Large intestine (tissue), 3 donors: ENCODE data around the gene USP49. TPM values are rescaled to one million over a fixed set of nuclear protein-coding genes. Genes with fewer than 3 reads are reported as not detected.

Experiments used
- DNase-seq, 2 donors: peaks; one replicate each; pipeline versions ENCODE4 v3.0.0 to v3.0.0-alpha.2; 2013
- H3K27ac ChIP-seq: one replicate; pipeline ENCODE4 v1.5.1; 2013; ENCODE audit warnings: low read length
- H3K27me3 ChIP-seq: 2 replicates; pipeline ENCODE4 v1.6.1; 2013; ENCODE audit warnings: low read length; ENCODE audit not compliant: control insufficient read depth, insufficient read depth
- H3K36me3 ChIP-seq: 2 replicates; pipeline ENCODE4 v1.6.1; 2013; ENCODE audit warnings: low read length; ENCODE audit not compliant: control insufficient read depth, insufficient read depth
- H3K4me1 ChIP-seq: one replicate; pipeline ENCODE4 v1.6.1; 2013; ENCODE audit warnings: low read length; ENCODE audit not compliant: control insufficient read depth, insufficient read depth
- H3K4me3 ChIP-seq: one replicate; pipeline ENCODE4 v1.5.1; 2013; ENCODE audit warnings: low read length
- H3K9me3 ChIP-seq: one replicate; pipeline ENCODE4 v1.6.1; 2013; ENCODE audit warnings: mild to moderate bottlenecking, low read depth, low read length, moderate library complexity; ENCODE audit not compliant: control insufficient read depth
- WGBS: methylation state at CpG from one replicate; pipeline ENCODE4 v1.1.5; 2013; ENCODE audit warnings: low lambda C conversion rate; ENCODE audit not compliant: insufficient coverage; 5-methylcytosine and 5-hydroxymethylcytosine counted together
- polyA plus RNA-seq: library from polyadenylated mRNA; unstranded; fragments of 120-200 nt; gene quantifications from one replicate; pipeline ENCODE4 v1.2.1, GENCODE V29; 2013

Gene USP49
- polyA plus RNA-seq, 1 donor = 5.3 TPM

DNA sequence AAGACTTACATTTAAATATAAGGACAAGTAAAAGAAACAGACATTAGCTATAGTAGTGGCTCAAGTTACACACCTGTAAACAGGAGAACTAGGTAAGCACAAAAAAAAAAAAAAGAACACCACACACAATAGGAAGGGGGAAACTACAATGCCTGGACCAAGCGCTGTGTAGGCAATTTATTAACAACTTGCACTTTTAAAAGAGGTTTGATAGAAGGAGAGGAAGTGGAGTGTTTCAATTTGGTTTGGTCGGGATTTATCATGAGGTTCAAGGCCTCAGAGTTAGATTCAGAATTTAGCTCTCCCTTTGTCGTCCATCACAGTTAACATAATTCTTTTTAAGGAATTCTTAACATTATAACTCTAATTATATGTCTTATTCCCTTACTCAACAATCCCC lies 1.1 kb upstream of the USP49 start:
- H3K27ac ChIP-seq = no peak overlapping the region
- no peak for DNase-seq
- H3K9me3 ChIP-seq = no peaks in the 10 kb centered on the region
- peaks cover 6% of the 10 kb centered on the region for H3K36me3 ChIP-seq
- H3K27me3 ChIP-seq = no peaks in the 10 kb centered on the region
- peaks cover 13% of the 10 kb centered on the region for H3K4me1 ChIP-seq
- no CpG with 5 or more reads among the region's 3 CpGs for WGBS
- H3K4me3 ChIP-seq = peak overlapping the region; percentile 94

DNA sequence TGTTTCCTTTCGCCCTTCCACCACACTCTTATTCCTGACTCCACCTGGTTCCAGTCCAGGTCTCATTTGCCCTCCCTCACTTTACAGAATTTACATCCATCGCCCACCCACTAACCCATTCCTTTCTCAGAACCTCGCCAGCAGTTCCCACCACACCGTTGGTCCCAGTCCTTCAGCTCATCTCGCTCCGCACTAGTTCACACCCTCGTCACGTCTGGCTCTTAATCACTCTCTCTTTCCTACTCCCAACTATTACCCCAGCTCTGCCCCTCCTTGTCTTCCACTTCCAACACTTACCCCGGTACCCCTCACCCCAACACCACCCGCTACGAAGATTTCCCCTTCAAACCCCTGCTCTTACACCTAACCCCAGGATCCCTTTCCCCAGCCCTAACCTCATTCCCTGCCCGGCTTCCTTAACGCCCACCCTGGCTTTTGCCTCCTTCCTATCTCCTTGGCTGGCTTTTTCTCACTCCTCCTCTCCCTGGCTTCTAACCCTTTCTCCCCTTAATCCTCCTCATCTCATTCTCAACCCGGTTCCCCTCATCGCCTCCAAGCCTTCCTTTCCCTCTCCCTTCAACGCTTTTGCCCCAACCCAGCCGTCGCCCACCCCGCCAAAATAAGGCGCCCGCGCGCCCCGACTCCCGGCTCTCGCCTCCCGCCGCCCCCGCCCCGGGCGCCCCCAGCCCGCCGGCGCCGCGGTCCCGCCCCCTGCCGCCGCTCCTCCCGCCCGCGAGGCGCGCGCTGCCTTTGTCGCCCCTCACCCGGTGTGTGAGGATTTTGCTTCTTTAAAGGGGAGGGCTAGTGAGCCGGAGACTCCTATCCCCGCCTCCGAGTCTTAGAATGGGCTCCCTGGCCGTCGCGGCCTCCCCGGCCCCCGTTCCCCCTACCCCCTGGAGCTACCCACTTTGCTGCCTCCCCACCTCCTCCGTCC lies 542 bp downstream of the USP49 start:
- Histone ChIP-seq H3K27ac (peak overlapping the region; percentile 39), H3K4me3 (peak overlapping the region; percentile 94), H3K36me3 (no peaks in the 10 kb centered on the region), H3K4me1 (peaks cover 13% of the 10 kb centered on the region), H3K27me3 (no peaks in the 10 kb centered on the region), H3K9me3 (no peaks in the 10 kb centered on the region)
- WGBS = 2% methylated on average over 6 of the region's 56 CpGs
- DNase-seq = peak; percentile 4 to 28

DNA sequence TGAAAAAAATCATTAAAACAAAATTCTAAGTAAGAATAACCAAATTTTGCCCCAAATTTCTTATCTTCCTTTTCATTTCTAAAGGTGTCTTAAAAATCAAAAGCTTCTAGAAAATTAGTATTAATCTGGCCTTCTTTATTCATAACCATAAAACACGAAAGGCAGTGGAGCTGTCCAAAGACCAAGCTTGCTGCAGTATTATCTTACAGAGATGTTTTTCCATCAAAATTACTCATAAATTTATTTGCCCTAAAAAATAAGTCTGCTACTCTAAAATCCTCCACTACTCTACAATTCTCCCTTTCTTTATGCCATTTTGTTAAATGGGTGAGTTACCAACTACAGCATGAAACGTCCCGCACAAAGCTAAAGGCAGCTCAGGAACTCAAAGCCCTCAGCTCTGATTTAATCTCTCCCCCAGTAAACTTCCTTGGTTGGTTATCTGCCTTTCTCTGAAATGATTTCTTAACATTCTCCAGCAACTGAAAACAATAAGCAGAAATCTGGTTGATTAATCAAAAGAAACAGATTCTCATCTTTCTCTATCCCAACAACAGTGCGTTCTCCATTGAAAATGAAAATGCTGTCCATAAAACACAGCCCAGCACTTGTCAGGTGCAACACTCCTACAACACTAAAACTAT lies 2.1 kb downstream of the USP49 start:
- no peak for DNase-seq
- 63% methylated on average over 2 of the region's 4 CpGs for WGBS
- H3K27me3 ChIP-seq = no peaks in the 10 kb centered on the region

DNA sequence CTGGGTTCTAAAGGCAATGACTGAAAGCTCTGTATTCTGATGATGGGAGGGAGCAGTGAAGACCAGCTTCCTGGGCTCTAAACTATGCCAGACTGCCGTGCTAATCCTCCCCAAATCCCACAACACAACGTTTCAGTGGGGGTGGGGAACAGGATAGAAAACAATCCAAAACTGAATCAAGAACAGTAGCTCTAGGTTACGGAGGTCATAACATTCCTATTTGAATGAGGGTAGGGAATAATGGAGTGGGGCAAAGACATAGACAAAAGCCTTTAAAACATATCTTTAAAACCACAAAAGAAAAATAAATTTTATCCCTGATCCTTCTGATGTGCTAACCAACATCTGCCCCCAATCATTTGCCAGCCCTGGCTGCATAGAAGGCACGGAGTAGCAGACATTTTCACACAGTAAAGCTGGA lies 7.8 kb downstream of the USP49 start:
- Histone ChIP-seq H3K9me3 (no peaks in the 10 kb centered on the region), H3K4me1 (no peaks in the 10 kb centered on the region), H3K27ac (no peak overlapping the region), H3K36me3 (no peaks in the 10 kb centered on the region), H3K27me3 (no peaks in the 10 kb centered on the region), H3K4me3 (no peak overlapping the region)
- no peak for DNase-seq
- WGBS = 100% methylated on average over 2 of the region's 4 CpGs

More for the DNA sequence above, 2.1 kb downstream of the USP49 start:
- H3K4me1 ChIP-seq = peaks cover 13% of the 10 kb centered on the region
- no peak overlapping the region for H3K27ac ChIP-seq
- H3K4me3 ChIP-seq = no peak overlapping the region
- no peaks in the 10 kb centered on the region for H3K9me3 ChIP-seq
- no peaks in the 10 kb centered on the region for H3K36me3 ChIP-seq

DNA sequence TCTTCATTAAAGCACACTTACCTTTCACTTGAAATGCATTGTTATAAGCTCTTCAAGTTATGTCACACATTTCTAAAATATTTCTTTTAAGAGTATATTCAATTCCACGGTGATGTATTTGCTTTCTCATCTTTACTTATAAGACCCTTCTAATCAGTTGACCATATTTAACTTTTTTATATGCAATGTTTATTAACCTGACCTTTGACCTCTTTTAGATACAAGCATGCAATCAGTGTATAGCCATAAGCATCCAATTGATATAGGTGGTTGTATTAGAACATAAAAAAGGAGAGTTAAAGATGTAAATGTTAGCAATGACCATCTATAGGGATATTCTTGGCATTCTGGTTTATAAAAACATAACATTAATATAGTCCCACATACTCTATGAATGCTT lies 9.2 kb downstream of the USP49 start:
- no peak for DNase-seq
- Histone ChIP-seq H3K4me1 (no peaks in the 10 kb centered on the region), H3K27me3 (no peaks in the 10 kb centered on the region), H3K9me3 (no peaks in the 10 kb centered on the region), H3K36me3 (no peaks in the 10 kb centered on the region), H3K4me3 (no peak overlapping the region), H3K27ac (no peak overlapping the region)
- WGBS = 67% methylated on average over 1 of the region's 1 CpG

DNA sequence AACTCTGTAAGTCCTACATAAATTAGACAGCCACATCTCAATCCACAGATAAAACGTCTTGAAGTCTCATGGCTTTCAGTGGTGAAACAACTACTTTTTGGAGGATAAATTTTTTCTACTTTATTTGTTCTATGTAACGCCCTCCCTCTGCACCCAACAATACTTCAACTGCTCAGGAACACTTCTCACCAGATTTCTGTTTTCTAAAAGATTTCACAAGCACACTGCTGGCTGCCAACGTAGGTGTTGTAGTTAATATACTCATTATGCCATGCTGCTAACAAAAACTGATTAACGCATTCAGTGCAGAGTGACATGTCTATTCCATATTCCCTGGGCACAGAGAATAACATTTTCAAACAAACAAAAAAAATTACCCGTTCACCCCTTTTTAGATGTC lies 10.2 kb downstream of the USP49 start:
- no peaks in the 10 kb centered on the region for H3K4me1 ChIP-seq
- DNase-seq = no peak
- WGBS = 88% methylated on average over 1 of the region's 5 CpGs
- H3K36me3 ChIP-seq = no peaks in the 10 kb centered on the region
- H3K9me3 ChIP-seq = no peaks in the 10 kb centered on the region
- H3K27me3 ChIP-seq = no peaks in the 10 kb centered on the region
- no peak overlapping the region for H3K27ac ChIP-seq
- no peak overlapping the region for H3K4me3 ChIP-seq

DNA sequence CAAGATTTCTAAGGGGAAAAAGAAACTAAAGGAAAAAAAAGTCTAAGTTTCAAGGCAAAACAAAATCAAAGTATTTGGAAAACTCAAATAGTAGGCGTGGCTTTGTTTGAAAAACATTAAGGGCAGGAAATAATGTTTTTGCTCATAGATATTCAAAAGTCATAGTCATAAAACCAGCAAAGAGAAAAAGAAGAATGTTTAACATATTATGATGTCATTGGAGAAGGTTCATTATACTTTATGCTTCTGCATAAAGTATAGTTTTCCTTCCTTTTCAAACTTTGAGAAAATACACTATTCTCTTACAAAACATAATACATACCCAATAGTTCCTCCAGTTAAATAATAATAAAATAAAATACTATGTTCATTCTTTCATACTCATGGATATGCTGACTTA lies 13.7 kb downstream of the USP49 start:
- Histone ChIP-seq H3K27ac (no peak overlapping the region), H3K9me3 (no peaks in the 10 kb centered on the region), H3K27me3 (no peaks in the 10 kb centered on the region), H3K36me3 (no peaks in the 10 kb centered on the region), H3K4me1 (no peaks in the 10 kb centered on the region), H3K4me3 (no peak overlapping the region)
- DNase-seq = no peak
- WGBS = 100% methylated on average over 1 of the region's 1 CpG

DNA sequence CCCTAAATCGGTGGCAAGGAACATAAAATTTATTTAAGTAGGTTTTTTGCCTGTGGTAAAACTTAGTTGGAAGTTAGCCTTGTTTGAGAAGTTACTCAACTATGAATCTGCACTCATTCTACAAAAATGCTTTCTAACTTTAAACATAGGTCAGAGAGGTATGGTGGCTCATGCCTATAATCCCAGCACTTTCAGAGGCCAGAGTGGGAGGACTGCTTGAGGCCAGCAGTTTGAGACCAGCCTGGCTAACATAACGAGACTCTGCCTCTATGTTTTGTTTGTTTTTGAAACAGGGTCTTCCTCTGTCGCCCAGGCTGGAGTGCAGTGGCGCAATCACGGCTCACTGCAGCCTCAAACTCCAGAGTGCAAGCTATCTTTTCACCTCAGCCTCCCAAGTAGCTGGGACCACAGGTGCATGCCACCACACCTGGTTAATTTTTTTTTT lies 16.2 kb downstream of the USP49 start:
- no peak overlapping the region for H3K4me3 ChIP-seq
- no peaks in the 10 kb centered on the region for H3K4me1 ChIP-seq
- 88% methylated on average over 1 of the region's 5 CpGs for WGBS
- no peaks in the 10 kb centered on the region for H3K36me3 ChIP-seq
- H3K9me3 ChIP-seq = no peaks in the 10 kb centered on the region
- no peak overlapping the region for H3K27ac ChIP-seq
- H3K27me3 ChIP-seq = no peaks in the 10 kb centered on the region
- no peak for DNase-seq

DNA sequence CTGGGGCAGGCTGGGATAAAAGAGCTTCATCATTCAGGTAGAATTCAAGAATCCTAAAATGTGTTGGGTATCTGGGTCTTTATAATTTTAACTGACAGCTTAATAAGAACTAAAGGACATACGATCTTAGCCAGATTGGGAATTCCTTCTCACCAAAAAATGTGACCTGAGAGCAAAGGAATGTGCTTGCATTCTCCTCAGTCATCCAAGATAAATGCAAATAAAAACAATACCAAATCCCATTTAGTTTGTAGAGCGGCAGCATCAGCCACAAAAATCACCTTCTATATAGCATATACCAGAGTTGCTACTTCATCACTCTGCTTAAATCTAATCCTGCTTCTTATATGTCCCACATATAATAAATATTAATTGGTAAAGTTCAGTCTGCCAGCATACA lies 16.9 kb downstream of the USP49 start:
- 100% methylated on average over 2 of the region's 2 CpGs for WGBS
- no peaks in the 10 kb centered on the region for H3K4me1 ChIP-seq
- no peak overlapping the region for H3K4me3 ChIP-seq
- no peaks in the 10 kb centered on the region for H3K9me3 ChIP-seq
- H3K27ac ChIP-seq = no peak overlapping the region
- H3K36me3 ChIP-seq = no peaks in the 10 kb centered on the region
- DNase-seq = no peak
- H3K27me3 ChIP-seq = no peaks in the 10 kb centered on the region

DNA sequence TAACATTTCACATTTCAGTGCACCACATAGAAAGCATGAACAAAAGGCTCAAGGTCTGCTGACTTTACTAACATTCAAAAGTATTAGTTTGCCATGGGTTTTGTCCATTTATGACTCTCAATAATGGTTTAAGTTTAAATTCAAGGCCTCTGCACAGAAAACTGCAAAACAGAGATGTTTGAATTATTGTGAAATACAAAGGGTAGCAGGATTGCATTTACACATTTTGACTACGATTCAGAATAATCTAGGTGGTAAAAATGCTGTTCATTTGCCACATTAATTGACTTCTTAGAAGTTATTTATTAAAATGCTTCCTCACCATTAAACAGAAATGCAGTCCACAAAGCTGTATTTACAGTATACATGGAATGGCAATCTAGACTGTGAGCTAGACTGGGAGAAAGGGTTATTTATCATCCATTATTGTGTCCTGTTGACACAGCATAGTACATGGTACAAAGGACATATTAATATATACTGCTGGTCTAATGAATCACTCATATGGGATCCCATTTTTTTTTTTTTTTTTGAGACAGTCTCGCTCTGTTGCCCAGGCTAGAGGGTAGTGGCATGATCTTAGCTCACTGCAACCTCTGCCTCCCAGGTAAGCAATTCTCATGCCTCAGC lies 18.0 kb downstream of the USP49 start:
- Histone ChIP-seq H3K4me3 (no peak overlapping the region), H3K27ac (no peak overlapping the region), H3K4me1 (no peaks in the 10 kb centered on the region), H3K27me3 (no peaks in the 10 kb centered on the region), H3K36me3 (no peaks in the 10 kb centered on the region), H3K9me3 (no peaks in the 10 kb centered on the region)
- DNase-seq = peak; percentile 9 to 57
- no CpG with 5 or more reads among the region's 2 CpGs for WGBS
